Lower leg skin (tissue), 3 donors: ENCODE data around the gene LGR4.

Experiments used
- POLR2A ChIP-seq, 2 donors: fragments of 450-650 bp; IDR thresholded peaks; one replicate each; pipeline ENCODE4 v1.6.1; 2016 to 2017; ENCODE audit warnings: antibody characterized with exemption in 2 of 2, mild to moderate bottlenecking in 1 of 2, moderate library complexity in 1 of 2
- TF ChIP-seq, protein P1 (sequence below), 3 donors: fragments of 450-650 bp; IDR thresholded peaks; one replicate each; pipeline ENCODE4 v1.5.1; 2016; ENCODE audit warnings: antibody characterized with exemption in 3 of 3, mild to moderate bottlenecking in 3 of 3, moderate library complexity in 2 of 3

DNA sequence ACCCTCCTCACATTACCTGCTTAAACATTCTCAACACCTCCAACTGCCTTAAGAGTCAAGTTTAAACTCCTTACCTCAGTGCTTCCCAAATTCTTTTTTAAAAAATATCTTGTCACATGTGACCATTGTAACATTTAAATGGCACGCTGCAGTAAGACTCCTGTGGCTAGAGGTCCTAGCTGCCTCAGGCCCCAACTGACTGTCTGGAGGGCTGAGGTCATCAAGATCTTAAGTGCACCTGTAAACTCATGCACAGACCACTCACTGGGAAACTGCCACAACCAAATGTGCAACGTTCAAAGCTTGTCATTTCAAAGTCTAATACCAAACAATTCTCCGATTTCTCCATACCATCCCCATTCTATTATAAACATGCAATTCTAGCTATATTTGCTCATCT is 93.1 kb downstream of the LGR4 start:
- TF ChIP-seq, protein P1, sequence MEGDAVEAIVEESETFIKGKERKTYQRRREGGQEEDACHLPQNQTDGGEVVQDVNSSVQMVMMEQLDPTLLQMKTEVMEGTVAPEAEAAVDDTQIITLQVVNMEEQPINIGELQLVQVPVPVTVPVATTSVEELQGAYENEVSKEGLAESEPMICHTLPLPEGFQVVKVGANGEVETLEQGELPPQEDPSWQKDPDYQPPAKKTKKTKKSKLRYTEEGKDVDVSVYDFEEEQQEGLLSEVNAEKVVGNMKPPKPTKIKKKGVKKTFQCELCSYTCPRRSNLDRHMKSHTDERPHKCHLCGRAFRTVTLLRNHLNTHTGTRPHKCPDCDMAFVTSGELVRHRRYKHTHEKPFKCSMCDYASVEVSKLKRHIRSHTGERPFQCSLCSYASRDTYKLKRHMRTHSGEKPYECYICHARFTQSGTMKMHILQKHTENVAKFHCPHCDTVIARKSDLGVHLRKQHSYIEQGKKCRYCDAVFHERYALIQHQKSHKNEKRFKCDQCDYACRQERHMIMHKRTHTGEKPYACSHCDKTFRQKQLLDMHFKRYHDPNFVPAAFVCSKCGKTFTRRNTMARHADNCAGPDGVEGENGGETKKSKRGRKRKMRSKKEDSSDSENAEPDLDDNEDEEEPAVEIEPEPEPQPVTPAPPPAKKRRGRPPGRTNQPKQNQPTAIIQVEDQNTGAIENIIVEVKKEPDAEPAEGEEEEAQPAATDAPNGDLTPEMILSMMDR (IDR thresholded peaks at IDR 0.05) = no peak
- no peak for TF ChIP-seq POLR2A (IDR thresholded peaks at IDR 0.05)
